ENCODE results near the gene AOPEP.

The AOPEP gene

DNA sequence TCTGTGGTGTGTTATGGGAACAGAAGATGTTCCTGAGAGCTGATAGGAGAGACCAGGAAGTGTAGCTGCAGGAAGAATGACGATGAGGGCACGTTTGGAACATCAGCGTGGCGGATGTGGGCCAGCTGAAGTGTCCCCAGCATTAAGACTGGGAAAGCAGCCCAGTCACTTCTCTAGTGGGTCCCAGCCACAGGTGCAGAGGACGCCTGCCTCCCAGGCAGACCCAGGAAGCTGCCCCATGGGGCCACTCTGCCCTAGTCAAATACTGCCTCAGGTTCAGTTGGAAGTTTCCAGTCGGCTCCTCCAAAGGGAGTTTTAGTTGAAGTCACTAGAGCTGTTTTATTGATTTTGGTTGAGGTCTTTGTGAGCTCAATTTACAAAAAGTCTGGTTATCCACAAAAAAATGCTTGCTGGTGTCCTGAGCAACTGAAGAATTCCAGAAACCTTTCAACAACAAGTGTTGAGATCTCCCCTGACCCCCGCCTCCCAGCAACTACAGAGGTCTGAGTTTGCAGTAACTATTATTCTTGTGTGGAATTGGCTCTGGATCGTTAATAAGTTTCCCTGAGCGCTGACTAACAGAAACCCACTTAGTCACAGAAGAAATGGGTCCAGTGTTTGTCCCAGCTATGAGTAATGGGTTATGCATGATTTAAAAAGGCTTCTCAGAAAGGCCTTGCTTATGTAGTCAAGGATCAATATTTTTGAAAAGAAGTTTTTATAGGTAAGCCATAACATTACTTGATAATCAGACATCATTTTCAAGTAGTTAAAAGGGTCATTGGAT lies 296.9 kb downstream of the AOPEP start:
- no peaks in the 10 kb centered on the region for H3K9me3 ChIP-seq (ENCODE audit: control insufficient read depth, insufficient read depth, low read depth, low read length)
- ChIA-PET CTCF (interaction anchor here (0.7 to 2.0 kb wide), 7 partner anchors 12 to 342 kb away, joined by 3 to 6 read pairs (median 4); no protein-coding TSS in a partner anchor), POLR2A (interaction anchor here (2.8 kb wide), 1 partner anchor 16 kb away, joined by 9 read pairs; no protein-coding TSS in a partner anchor)
- H3K4me1 ChIP-seq (ENCODE audit: control insufficient read depth, insufficient read depth, low read length) = peaks cover 18% of the 10 kb centered on the region
- no peak overlapping the region for H3K4me3 ChIP-seq (ENCODE audit: low read depth, low read length)
- H3K27ac ChIP-seq (ENCODE audit: extremely low read depth, low read depth, low read length) = no peak overlapping the region
- H3K36me3 ChIP-seq (ENCODE audit: control insufficient read depth in 2 of 2, insufficient read depth in 1 of 2, low read length in 2 of 2) = peaks cover 0 to 25% of the 10 kb centered on the region in 2 experiments; a peak in 1 of 3 replicates
- TF ChIP-seq GLIS1 (tag by site-specific recombination; IDR thresholded peaks at IDR 0.05) (peak; percentile 21; the same call in 1 of the 2 replicates), ZNF311 (tag by site-specific recombination; IDR thresholded peaks at IDR 0.05; ENCODE audit: borderline replicate concordance) (no peak)
- TF ChIP-seq, protein P1, sequence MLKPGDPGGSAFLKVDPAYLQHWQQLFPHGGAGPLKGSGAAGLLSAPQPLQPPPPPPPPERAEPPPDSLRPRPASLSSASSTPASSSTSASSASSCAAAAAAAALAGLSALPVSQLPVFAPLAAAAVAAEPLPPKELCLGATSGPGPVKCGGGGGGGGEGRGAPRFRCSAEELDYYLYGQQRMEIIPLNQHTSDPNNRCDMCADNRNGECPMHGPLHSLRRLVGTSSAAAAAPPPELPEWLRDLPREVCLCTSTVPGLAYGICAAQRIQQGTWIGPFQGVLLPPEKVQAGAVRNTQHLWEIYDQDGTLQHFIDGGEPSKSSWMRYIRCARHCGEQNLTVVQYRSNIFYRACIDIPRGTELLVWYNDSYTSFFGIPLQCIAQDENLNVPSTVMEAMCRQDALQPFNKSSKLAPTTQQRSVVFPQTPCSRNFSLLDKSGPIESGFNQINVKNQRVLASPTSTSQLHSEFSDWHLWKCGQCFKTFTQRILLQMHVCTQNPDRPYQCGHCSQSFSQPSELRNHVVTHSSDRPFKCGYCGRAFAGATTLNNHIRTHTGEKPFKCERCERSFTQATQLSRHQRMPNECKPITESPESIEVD (tag by site-specific recombination; IDR thresholded peaks at IDR 0.05) = peak; percentile 70
- TF ChIP-seq, protein P2, sequence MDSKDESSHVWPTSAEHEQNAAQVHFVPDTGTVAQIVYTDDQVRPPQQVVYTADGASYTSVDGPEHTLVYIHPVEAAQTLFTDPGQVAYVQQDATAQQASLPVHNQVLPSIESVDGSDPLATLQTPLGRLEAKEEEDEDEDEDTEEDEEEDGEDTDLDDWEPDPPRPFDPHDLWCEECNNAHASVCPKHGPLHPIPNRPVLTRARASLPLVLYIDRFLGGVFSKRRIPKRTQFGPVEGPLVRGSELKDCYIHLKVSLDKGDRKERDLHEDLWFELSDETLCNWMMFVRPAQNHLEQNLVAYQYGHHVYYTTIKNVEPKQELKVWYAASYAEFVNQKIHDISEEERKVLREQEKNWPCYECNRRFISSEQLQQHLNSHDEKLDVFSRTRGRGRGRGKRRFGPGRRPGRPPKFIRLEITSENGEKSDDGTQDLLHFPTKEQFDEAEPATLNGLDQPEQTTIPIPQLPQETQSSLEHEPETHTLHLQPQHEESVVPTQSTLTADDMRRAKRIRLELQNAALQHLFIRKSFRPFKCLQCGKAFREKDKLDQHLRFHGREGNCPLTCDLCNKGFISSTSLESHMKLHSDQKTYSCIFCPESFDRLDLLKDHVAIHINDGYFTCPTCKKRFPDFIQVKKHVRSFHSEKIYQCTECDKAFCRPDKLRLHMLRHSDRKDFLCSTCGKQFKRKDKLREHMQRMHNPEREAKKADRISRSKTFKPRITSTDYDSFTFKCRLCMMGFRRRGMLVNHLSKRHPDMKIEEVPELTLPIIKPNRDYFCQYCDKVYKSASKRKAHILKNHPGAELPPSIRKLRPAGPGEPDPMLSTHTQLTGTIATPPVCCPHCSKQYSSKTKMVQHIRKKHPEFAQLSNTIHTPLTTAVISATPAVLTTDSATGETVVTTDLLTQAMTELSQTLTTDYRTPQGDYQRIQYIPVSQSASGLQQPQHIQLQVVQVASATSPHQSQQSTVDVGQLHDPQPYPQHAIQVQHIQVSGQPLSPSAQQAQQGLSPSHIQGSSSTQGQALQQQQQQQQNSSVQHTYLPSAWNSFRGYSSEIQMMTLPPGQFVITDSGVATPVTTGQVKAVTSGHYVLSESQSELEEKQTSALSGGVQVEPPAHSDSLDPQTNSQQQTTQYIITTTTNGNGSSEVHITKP (tag by site-specific recombination; IDR thresholded peaks at IDR 0.05) = peak; percentile 84

DNA sequence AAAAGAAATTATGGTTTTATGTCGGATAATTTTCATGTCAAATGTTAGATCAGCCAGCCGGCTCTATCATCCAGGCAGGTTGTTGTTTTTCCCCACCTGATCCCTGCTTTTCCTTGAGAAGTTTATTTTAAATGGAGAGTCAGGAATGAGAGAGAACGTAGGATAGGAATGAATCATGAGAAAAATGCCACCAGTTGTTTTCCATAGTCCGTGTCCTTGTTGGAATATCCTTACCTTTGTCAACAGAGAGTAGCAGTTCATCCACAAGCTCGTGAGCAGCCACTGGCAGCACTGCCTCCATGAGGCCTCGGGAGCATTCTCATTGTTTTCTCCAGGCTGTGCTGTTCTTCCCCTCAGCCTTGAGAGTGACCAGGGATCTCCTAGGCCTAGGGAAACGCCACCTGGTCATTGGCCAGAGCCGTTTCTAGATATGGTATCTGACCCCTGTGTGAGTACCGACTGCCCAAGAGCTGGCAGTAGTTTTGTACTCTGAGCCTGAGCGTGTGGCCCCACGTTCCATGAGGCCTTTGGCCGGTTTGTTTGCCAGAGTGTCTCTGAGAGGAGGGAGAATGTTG lies 297.7 kb downstream of the AOPEP start:
- no peak for TF ChIP-seq TRIM28 (IDR thresholded peaks at IDR 0.05; ENCODE audit: borderline replicate concordance, low read length)
- TF ChIP-seq, protein P3, sequence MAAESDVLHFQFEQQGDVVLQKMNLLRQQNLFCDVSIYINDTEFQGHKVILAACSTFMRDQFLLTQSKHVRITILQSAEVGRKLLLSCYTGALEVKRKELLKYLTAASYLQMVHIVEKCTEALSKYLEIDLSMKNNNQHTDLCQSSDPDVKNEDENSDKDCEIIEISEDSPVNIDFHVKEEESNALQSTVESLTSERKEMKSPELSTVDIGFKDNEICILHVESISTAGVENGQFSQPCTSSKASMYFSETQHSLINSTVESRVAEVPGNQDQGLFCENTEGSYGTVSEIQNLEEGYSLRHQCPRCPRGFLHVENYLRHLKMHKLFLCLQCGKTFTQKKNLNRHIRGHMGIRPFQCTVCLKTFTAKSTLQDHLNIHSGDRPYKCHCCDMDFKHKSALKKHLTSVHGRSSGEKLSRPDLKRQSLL (tag by site-specific recombination; IDR thresholded peaks at IDR 0.05) = peak; percentile 61
- no peak for TF ChIP-seq ZNF677 (tag by site-specific recombination; IDR thresholded peaks at IDR 0.05)
- TF ChIP-seq, protein P1 (tag by site-specific recombination; IDR thresholded peaks at IDR 0.05) = 0 out of 2 replicates have a peak, but pooled peaks have one; percentile 4
- Histone ChIP-seq H3K4me1 (ENCODE audit: control insufficient read depth, insufficient read depth, low read length) (peaks cover 18% of the 10 kb centered on the region), H3K4me3 (ENCODE audit: low read depth, low read length) (no peak overlapping the region), H3K9me3 (ENCODE audit: control insufficient read depth, insufficient read depth, low read depth, low read length) (no peaks in the 10 kb centered on the region), H3K36me3 (ENCODE audit: control insufficient read depth in 2 of 2, insufficient read depth in 1 of 2, low read length in 2 of 2) (peaks cover 0 to 21% of the 10 kb centered on the region in 2 experiments; a peak in 1 of 3 replicates), H3K27ac (ENCODE audit: extremely low read depth, low read depth, low read length) (peak overlapping the region; percentile 19; the same call in 1 of the 2 replicates)
- ChIA-PET POLR2A (interaction anchor here (1.5 to 2.8 kb wide), 3 partner anchors 8 to 22 kb away, joined by 4 to 9 read pairs (median 9); no protein-coding TSS in a partner anchor), CTCF (interaction anchor here (0.7 to 2.2 kb wide), 7 partner anchors 13 to 343 kb away, joined by 4 to 10 read pairs (median 5); no protein-coding TSS in a partner anchor)

All from HEK293 (cell line).